ENCODE measurements around the gene KCNAB1.

KCNAB1 gene

DNA sequence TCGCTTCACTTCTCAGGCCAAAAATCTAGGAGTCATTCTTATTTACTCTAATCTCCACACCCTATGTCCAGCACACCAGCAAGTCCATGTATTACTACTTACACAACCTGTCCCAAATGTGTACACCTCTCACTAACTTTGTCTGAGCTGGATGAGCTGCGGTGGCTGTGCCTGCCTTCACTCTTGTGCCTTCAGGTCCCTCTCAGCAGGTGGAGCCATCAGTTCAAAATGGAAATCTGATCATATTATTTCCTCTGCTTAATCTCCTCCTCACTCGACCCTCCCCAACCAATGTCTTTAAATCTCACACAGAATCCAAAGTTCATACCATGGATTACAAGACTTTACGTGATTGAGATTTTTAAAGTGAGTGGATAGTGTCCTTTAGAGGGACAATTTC, 351.8 kb downstream of the KCNAB1 start:
- Histone ChIP-seq H3K9me2 (replicated peaks; ENCODE audit: low read depth, low read length) (no peaks in the 10 kb centered on the region), H3K4me1 (ENCODE audit: insufficient read depth, low read length, poor library complexity, severe bottlenecking) (no peaks in the 10 kb centered on the region), H3K9ac (ENCODE audit: low read depth, low read length, poor library complexity, severe bottlenecking) (no peak overlapping the region), H4K20me1 (ENCODE audit: insufficient read depth, low read length, poor library complexity, severe bottlenecking) (no peaks in the 10 kb centered on the region), H3K27me3 (ENCODE audit: insufficient read depth, low read length, poor library complexity, severe bottlenecking) (no peaks in the 10 kb centered on the region), H3K4me3 (ENCODE audit: low read length, poor library complexity, severe bottlenecking) (no peak overlapping the region), H3K9me3 (ENCODE audit: insufficient read depth, low read depth, low read length) (no peaks in the 10 kb centered on the region), H3K79me2 (ENCODE audit: insufficient read depth, low read length) (no peaks in the 10 kb centered on the region), H2AFZ (ENCODE audit: low read length) (no peak overlapping the region), H3F3A (ENCODE audit: low read depth) (no peaks in the 10 kb centered on the region), H3K4me2 (ENCODE audit: low read depth, low read length, poor library complexity, severe bottlenecking) (no peak overlapping the region), H3K36me3 (ENCODE audit: insufficient read depth, low read length) (no peaks in the 10 kb centered on the region)
- no peak for TF ChIP-seq EZH2phosphoT487 (IDR thresholded peaks at IDR 0.05; ENCODE audit: borderline replicate concordance)
- TF ChIP-seq, protein P1, sequence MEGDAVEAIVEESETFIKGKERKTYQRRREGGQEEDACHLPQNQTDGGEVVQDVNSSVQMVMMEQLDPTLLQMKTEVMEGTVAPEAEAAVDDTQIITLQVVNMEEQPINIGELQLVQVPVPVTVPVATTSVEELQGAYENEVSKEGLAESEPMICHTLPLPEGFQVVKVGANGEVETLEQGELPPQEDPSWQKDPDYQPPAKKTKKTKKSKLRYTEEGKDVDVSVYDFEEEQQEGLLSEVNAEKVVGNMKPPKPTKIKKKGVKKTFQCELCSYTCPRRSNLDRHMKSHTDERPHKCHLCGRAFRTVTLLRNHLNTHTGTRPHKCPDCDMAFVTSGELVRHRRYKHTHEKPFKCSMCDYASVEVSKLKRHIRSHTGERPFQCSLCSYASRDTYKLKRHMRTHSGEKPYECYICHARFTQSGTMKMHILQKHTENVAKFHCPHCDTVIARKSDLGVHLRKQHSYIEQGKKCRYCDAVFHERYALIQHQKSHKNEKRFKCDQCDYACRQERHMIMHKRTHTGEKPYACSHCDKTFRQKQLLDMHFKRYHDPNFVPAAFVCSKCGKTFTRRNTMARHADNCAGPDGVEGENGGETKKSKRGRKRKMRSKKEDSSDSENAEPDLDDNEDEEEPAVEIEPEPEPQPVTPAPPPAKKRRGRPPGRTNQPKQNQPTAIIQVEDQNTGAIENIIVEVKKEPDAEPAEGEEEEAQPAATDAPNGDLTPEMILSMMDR (conservative IDR thresholded peaks at IDR 0.05; ENCODE audit: low read length) = 0 out of 2 replicates have a peak, but pooled peaks have one; percentile 21

DNA sequence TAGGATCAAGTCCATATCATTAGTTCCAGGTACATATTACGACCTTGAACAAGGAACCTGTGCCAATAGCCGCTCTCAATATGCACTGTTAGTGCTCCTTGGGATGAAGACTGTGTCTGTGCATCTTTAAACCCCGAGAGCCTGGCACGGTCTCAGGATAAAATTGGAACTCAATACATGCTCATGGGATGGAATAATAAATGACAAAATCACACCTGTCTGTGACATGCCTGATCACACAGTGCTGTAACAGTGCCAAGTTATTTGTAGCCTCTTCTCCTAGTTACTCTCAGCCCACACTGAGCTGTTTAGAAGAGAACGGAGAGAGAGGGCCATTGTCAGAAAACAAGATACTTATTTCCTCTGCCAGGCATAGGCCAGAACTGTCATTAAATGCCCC, 352.3 kb downstream of the KCNAB1 start:
- H3K9me3 ChIP-seq (ENCODE audit: insufficient read depth, low read depth, low read length) = no peaks in the 10 kb centered on the region
- H3K79me2 ChIP-seq (ENCODE audit: insufficient read depth, low read length) = no peaks in the 10 kb centered on the region
- H3K4me2 ChIP-seq (ENCODE audit: low read depth, low read length, poor library complexity, severe bottlenecking) = no peak overlapping the region
- H3K9me2 ChIP-seq (replicated peaks; ENCODE audit: low read depth, low read length) = no peaks in the 10 kb centered on the region
- no peaks in the 10 kb centered on the region for H3F3A ChIP-seq (ENCODE audit: low read depth)
- no peaks in the 10 kb centered on the region for H3K4me1 ChIP-seq (ENCODE audit: insufficient read depth, low read length, poor library complexity, severe bottlenecking)
- H4K20me1 ChIP-seq (ENCODE audit: insufficient read depth, low read length, poor library complexity, severe bottlenecking) = no peaks in the 10 kb centered on the region
- no peaks in the 10 kb centered on the region for H3K27me3 ChIP-seq (ENCODE audit: insufficient read depth, low read length, poor library complexity, severe bottlenecking)
- no peak overlapping the region for H2AFZ ChIP-seq (ENCODE audit: low read length)
- TF ChIP-seq, protein P1 (conservative IDR thresholded peaks at IDR 0.05; ENCODE audit: low read length) = no peak
- no peak for TF ChIP-seq EZH2phosphoT487 (IDR thresholded peaks at IDR 0.05; ENCODE audit: borderline replicate concordance)
- H3K36me3 ChIP-seq (ENCODE audit: insufficient read depth, low read length) = no peaks in the 10 kb centered on the region
- H3K9ac ChIP-seq (ENCODE audit: low read depth, low read length, poor library complexity, severe bottlenecking) = no peak overlapping the region
- no peak overlapping the region for H3K4me3 ChIP-seq (ENCODE audit: low read length, poor library complexity, severe bottlenecking)

DNA sequence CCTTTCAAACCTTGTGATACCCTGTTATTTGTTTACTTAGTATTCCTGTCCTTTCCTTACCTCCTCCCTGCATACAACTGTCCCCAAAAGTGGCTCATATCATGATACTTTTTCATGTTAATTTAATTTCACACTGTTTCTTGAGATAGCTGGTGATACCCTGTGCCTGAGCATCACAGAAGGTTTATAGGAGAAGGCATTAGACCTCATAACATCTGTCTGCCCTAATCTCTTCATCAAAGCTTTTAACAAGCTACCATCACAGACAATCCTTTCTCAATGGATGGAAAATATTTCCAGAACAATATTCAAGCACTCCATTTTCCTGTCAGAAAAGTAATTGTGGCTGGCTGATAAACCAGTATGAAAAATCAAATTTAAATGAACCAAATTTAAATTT, 353.0 kb downstream of the KCNAB1 start:
- Histone ChIP-seq H3K79me2 (ENCODE audit: insufficient read depth, low read length) (no peaks in the 10 kb centered on the region), H3K9ac (ENCODE audit: low read depth, low read length, poor library complexity, severe bottlenecking) (no peak overlapping the region), H3K9me3 (ENCODE audit: insufficient read depth, low read depth, low read length) (no peaks in the 10 kb centered on the region), H3F3A (ENCODE audit: low read depth) (no peaks in the 10 kb centered on the region), H4K20me1 (ENCODE audit: insufficient read depth, low read length, poor library complexity, severe bottlenecking) (no peaks in the 10 kb centered on the region), H3K27me3 (ENCODE audit: insufficient read depth, low read length, poor library complexity, severe bottlenecking) (no peaks in the 10 kb centered on the region), H3K4me2 (ENCODE audit: low read depth, low read length, poor library complexity, severe bottlenecking) (no peak overlapping the region), H3K9me2 (replicated peaks; ENCODE audit: low read depth, low read length) (no peaks in the 10 kb centered on the region), H2AFZ (ENCODE audit: low read length) (no peak overlapping the region), H3K4me1 (ENCODE audit: insufficient read depth, low read length, poor library complexity, severe bottlenecking) (no peaks in the 10 kb centered on the region), H3K36me3 (ENCODE audit: insufficient read depth, low read length) (no peaks in the 10 kb centered on the region), H3K4me3 (ENCODE audit: low read length, poor library complexity, severe bottlenecking) (no peak overlapping the region)
- TF ChIP-seq EZH2phosphoT487 (IDR thresholded peaks at IDR 0.05; ENCODE audit: borderline replicate concordance) = no peak
- TF ChIP-seq, protein P1 (conservative IDR thresholded peaks at IDR 0.05; ENCODE audit: low read length) = no peak

All from Loucy (cell line).